Effector memory CD4-positive, alpha-beta T cell (primary cell): ENCODE data around the gene SLC4A8.

Experiments
- DNase-seq, 3 donors: peaks; one replicate each; pipeline ENCODE4 v3.0.0-alpha.2; 2020
- H3K27ac ChIP-seq: 2 replicates; pipeline ENCODE4 v1.7.0; 2013; ENCODE audit warnings: mild to moderate bottlenecking, low read length, moderate library complexity; ENCODE audit not compliant: insufficient read depth, poor library complexity, severe bottlenecking
- H3K27me3 ChIP-seq: replicated peaks from 2 replicates; pipeline ENCODE4 v1.7.0; 2013; ENCODE audit warnings: mild to moderate bottlenecking, low read length; ENCODE audit not compliant: insufficient read depth, control insufficient read depth, poor library complexity, severe bottlenecking
- H3K36me3 ChIP-seq: 2 replicates; pipeline ENCODE4 v1.7.0; 2013; ENCODE audit warnings: mild to moderate bottlenecking, low read length, moderate library complexity; ENCODE audit not compliant: control insufficient read depth, insufficient read depth
- H3K4me1 ChIP-seq: 2 replicates; pipeline ENCODE4 v1.7.0; 2013; ENCODE audit warnings: low read length, mild to moderate bottlenecking; ENCODE audit not compliant: control insufficient read depth, insufficient read depth, poor library complexity, severe bottlenecking
- H3K4me3 ChIP-seq: 2 replicates; pipeline ENCODE4 v1.7.0; 2013; ENCODE audit warnings: low read length, low read depth, mild to moderate bottlenecking; ENCODE audit not compliant: insufficient read depth, poor library complexity, severe bottlenecking
- H3K9me3 ChIP-seq: 2 replicates; pipeline ENCODE4 v1.7.0; 2013; ENCODE audit warnings: mild to moderate bottlenecking, low read length, moderate library complexity; ENCODE audit not compliant: control insufficient read depth

The SLC4A8 gene

DNA sequence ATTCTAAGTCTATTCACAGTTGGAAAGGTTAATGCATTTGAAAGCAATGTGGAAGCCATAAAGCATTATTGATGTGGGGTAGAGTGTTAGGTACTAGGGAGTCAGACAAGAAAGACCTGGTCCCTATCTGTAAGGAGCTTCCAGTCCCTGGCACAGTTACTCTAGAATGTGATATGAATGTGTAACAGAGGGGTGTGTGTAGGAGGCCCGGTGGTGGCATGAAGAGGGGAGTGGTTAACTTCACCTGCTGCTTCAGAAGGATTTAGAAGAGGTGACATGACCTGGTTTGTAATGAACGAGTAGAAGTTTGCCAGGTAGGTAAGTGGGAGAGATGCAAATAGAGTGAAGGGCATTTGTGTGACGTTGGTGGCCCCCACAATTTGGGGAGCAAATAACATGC, 18.3 kb upstream of the SLC4A8 start:
- H3K36me3 ChIP-seq: no peaks in the 10 kb centered on the region

DNA sequence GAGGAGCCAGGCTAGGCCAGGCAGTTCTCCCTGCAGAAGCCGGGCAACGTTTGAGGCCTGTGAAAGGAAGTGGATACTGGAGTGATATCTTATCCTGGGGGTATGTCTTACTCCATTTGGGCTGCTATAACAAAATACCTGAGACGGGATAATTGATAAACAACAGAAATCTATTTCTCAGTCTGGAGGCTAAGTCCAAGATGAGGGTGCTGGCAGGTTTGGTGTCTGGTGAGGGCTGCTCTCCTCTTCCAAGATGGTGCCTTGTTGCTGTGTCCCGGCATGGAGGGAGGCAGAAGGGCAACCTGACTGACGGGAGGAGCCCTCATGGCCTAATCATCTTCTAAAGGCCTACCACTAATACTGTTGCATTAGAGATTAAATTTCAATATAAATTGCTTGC, 17.8 kb upstream of the SLC4A8 start:
- H3K36me3 ChIP-seq: no peaks in the 10 kb centered on the region
- no peaks in the 10 kb centered on the region for H3K9me3 ChIP-seq
- H3K27ac ChIP-seq: no peak overlapping the region
- DNase-seq: no peak
- no peaks in the 10 kb centered on the region for H3K4me1 ChIP-seq
- no peaks in the 10 kb centered on the region for H3K27me3 ChIP-seq
- H3K4me3 ChIP-seq: no peak overlapping the region

More for the DNA sequence above, 18.3 kb upstream of the SLC4A8 start:
- Histone ChIP-seq H3K4me3 (no peak overlapping the region), H3K4me1 (no peaks in the 10 kb centered on the region), H3K27ac (no peak overlapping the region), H3K27me3 (no peaks in the 10 kb centered on the region), H3K9me3 (no peaks in the 10 kb centered on the region)
- no peak for DNase-seq

DNA sequence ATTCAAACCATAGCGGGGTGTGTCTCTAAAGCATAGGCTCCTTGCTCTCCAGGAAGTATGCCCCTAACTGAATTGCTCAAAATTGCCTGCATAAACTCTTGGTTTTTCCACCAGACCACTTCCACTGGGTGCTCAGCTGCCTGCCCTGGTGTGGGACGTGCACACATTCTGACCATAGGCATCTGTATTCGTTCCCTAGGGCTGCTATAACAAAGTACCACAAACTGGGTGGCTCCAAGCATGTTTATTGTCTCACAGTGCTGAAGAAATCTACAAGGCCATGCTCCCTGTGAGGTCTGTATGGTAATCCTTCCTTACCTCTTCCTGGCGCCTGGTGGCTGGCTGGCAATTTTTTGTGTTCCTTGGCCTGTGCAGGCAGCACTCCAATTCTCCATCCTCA, 17.0 kb upstream of the SLC4A8 start:
- no peak for DNase-seq
- Histone ChIP-seq H3K27ac (no peak overlapping the region), H3K4me3 (no peak overlapping the region), H3K9me3 (no peaks in the 10 kb centered on the region), H3K36me3 (no peaks in the 10 kb centered on the region), H3K27me3 (no peaks in the 10 kb centered on the region), H3K4me1 (no peaks in the 10 kb centered on the region)

DNA sequence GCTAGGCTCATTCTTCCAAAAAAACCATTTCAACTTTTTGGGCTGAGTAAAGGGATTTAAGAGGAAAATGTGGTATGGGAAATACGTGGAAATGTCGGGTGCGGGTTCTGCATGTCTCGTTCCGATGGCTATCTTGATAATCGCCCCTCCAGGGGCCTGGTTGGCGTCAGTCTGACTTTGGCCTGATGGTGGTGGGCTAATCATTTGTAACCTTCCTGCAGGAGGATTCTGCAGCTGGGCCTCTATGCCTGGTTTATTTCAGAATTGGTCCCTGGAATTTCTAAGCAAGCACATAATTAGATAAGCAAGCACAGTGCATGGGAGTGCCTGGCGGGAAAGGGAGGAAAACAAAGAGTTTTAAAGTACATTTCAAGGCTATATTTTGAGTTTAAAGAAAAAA, 14.8 kb upstream of the SLC4A8 start:
- H3K27me3 ChIP-seq: no peaks in the 10 kb centered on the region
- H3K4me3 ChIP-seq: no peak overlapping the region
- no peaks in the 10 kb centered on the region for H3K4me1 ChIP-seq
- H3K36me3 ChIP-seq: no peaks in the 10 kb centered on the region
- DNase-seq: no peak
- no peaks in the 10 kb centered on the region for H3K9me3 ChIP-seq
- no peak overlapping the region for H3K27ac ChIP-seq

DNA sequence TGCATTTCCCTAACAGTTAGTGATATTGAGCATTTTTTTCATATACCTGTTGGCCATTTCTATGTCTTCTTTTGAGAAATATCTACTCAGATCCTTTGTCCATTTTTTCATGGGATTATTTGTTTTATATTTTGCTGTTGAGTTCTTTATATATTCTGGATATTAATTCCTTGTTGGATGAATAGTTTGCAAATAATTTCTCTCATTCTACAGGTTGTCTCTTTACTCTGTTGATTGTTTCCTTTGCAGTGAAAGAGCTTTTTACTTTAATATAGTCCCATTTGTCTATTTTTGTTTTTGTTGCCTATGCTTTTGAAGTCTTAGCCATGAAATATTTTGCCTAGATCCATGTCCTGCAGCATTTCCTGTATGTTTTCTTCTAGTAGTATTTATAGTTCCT, 11.5 kb upstream of the SLC4A8 start:
- no peak for DNase-seq
- H3K4me3 ChIP-seq: no peak overlapping the region
- no peaks in the 10 kb centered on the region for H3K9me3 ChIP-seq
- H3K4me1 ChIP-seq: no peaks in the 10 kb centered on the region
- H3K36me3 ChIP-seq: no peaks in the 10 kb centered on the region
- no peak overlapping the region for H3K27ac ChIP-seq
- no peaks in the 10 kb centered on the region for H3K27me3 ChIP-seq

DNA sequence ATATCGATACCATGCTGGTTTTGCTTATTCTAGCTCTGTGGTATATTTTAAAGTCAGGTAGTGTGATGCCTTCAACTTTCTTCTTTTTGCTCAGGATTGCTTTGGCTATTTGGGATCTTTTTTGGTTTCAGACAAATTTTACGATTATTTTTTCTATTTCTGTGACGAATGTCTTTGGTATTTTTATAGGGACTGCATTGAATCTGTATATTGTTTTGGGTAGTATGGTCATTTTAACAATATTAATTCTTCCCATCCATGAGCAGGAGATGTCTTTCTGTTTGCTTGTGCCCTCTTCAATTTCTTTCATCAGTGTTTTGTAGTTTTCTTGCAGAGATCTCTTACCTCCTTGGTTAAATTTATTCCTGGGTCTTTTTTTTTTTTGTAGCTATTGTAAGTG, 10.8 kb upstream of the SLC4A8 start:
- no peaks in the 10 kb centered on the region for H3K9me3 ChIP-seq
- DNase-seq: no peak
- no peaks in the 10 kb centered on the region for H3K27me3 ChIP-seq
- H3K4me3 ChIP-seq: no peak overlapping the region
- H3K36me3 ChIP-seq: no peaks in the 10 kb centered on the region
- H3K27ac ChIP-seq: no peak overlapping the region
- no peaks in the 10 kb centered on the region for H3K4me1 ChIP-seq

DNA sequence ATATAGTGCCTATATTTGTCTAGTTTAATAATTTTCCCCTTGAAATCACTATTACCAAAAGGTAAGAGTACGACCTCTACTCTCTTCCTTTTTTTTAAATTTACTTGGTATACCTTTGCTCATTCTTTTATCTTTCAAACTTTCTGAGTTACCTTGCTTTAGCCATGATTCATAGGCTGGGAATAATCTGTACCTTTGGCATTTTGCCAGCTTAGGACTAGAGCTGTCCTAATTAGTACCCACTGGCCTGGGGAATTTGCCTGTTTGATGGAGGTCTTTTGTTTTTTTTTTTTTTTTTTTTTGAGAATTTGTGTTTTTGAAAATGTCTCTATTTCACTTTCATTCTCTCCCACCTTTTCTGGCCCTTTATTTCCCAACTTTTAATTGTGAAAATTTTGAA, 8.7 kb upstream of the SLC4A8 start:
- Histone ChIP-seq H3K27me3 (no peaks in the 10 kb centered on the region), H3K4me1 (no peaks in the 10 kb centered on the region), H3K36me3 (no peaks in the 10 kb centered on the region), H3K27ac (no peak overlapping the region), H3K9me3 (no peaks in the 10 kb centered on the region), H3K4me3 (no peak overlapping the region)
- DNase-seq: no peak

DNA sequence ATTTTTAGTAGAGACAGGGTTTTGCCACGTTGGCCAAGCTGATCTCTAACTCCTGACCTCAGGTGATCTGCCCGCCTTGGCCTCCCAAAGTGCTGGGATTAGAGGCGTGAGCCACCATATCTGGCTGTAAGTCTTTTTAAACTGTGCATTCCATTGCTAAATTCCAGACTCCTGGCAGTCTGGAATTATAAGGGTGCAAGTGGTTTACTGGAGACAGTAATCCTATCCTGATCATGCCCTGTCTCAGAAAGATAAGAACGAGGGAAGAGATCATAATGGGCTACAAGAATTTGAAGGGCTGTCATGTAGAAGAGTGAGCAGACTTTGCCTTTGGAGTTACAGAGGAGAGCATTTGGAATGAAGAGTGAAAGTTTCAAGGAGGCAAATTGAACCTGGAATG, 6.8 kb upstream of the SLC4A8 start:
- H3K27me3 ChIP-seq: no peaks in the 10 kb centered on the region
- no peaks in the 10 kb centered on the region for H3K36me3 ChIP-seq
- H3K4me3 ChIP-seq: no peak overlapping the region
- DNase-seq: no peak
- no peaks in the 10 kb centered on the region for H3K9me3 ChIP-seq
- no peak overlapping the region for H3K27ac ChIP-seq
- H3K4me1 ChIP-seq: no peaks in the 10 kb centered on the region

DNA sequence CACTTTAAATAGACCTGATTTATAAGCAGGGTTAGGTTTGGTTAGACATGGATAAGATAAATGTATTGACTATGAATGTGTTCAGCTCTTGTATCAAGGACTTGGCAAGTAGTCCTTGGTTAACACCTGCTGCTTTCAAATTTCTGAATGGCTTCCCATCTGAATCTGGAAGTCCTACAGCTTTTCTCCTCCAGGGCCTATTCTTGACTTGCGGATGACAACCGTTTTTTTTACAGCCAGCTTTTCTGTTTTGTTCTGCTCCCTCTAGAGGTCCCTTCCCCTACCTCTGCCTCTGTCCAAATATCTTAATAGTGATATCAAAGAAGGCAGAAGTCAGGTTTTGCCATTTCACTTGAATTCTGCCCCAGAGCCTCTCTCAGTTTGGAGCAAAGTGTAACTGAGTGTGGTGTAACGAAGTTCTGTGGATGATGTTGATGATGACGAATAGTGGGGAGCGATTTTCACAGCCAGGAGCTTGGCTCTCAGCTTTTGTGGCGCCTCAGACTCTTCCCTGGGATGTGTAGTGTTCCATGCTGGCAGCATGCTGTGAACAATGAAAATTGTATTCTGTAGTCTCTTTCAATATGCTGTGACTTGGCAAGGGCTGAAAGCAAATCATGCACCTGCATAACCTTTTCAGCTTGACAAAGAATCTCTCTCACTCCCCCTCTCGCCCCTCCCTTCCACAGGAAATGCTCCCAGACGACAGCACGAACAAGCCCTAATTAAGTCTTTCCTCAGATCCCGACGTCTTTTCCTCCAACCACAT, 5.0 kb upstream of the SLC4A8 start:
- no peaks in the 10 kb centered on the region for H3K36me3 ChIP-seq
- H3K27me3 ChIP-seq: no peaks in the 10 kb centered on the region
- H3K4me1 ChIP-seq: no peaks in the 10 kb centered on the region
- H3K27ac ChIP-seq: no peak overlapping the region
- DNase-seq: no peak
- H3K9me3 ChIP-seq: no peaks in the 10 kb centered on the region
- H3K4me3 ChIP-seq: no peak overlapping the region

DNA sequence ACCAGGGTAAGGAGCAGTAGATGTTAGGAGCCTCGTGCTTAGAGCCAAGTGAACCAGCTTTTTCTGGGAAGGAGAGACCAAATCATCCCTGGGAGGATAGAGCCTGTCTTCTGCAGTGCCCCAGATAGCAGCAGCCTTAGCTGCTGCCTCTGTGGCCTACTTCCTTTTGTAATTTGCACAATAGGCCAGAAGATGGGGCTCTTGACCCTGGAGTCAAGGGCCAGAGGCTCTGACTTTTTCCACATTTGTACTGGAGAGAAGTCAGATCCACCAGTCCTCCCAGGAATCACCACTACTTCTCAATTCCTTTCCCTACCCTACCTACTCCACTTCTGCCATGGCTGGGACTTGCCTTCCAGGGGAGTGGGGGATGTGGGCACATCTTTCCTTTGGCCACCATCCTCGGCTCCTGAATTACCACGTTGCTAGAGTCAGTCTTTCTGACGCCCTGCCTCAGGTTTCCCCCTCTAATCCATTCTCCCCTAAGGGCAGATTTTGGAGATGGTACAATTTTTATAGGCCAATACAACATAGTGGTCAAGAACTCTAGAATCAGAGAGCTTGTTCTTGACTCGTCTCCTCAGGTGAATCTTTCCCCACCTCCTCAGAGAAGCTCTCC, 3.3 kb upstream of the SLC4A8 start:
- Histone ChIP-seq H3K4me3 (no peak overlapping the region), H3K27me3 (no peaks in the 10 kb centered on the region), H3K4me1 (peaks cover 2% of the 10 kb centered on the region), H3K9me3 (no peaks in the 10 kb centered on the region), H3K27ac (no peak overlapping the region), H3K36me3 (no peaks in the 10 kb centered on the region)
- peak in 2 of 3 donors; percentile 8 to 14 for DNase-seq
